ENCODE results near the gene LYST.

GRCh38 chr1:235663628-235664027, 203.1 kb downstream of the LYST start:
- TF ChIP-seq CTCF (IDR thresholded peaks at IDR 0.05) (no peak), POLR2A (IDR thresholded peaks at IDR 0.05) (no peak), EP300 (IDR thresholded peaks at IDR 0.05) (no peak)

Data from tibial nerve (tissue), 4 donors.